ENCODE data around the gene PRH2.

The PRH2 gene

DNA sequence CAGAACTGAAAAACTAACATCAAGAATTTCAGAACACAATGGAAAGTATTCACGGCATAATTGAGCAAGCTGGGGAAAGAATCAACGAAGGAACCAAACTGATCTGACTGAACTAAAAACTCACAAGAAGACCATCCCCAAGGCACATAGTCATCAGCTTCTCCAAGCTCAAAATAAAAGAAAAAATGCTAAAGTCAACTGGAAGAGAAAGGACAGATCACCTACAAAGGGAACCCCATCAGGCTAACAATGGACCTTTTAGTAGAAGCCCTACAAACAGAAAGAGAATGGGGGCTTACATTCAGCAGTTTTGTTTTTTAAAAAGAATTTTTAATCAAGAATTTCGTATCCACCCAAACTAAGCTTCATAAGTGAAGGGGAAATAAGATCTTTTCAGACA lies 45.9 kb downstream of the PRH2 start:
- Histone ChIP-seq H3K4me3 (replicated peaks; ENCODE audit: low read depth, low read length) (no peak overlapping the region), H3K36me3 (ENCODE audit: control insufficient read depth, insufficient read depth, low read length) (no peaks in the 10 kb centered on the region; the same call in 1 of the 2 replicates), H3K27me3 (replicated peaks; ENCODE audit: control insufficient read depth, insufficient read depth, low read length) (no peaks in the 10 kb centered on the region)
- TF ChIP-seq, protein P1, sequence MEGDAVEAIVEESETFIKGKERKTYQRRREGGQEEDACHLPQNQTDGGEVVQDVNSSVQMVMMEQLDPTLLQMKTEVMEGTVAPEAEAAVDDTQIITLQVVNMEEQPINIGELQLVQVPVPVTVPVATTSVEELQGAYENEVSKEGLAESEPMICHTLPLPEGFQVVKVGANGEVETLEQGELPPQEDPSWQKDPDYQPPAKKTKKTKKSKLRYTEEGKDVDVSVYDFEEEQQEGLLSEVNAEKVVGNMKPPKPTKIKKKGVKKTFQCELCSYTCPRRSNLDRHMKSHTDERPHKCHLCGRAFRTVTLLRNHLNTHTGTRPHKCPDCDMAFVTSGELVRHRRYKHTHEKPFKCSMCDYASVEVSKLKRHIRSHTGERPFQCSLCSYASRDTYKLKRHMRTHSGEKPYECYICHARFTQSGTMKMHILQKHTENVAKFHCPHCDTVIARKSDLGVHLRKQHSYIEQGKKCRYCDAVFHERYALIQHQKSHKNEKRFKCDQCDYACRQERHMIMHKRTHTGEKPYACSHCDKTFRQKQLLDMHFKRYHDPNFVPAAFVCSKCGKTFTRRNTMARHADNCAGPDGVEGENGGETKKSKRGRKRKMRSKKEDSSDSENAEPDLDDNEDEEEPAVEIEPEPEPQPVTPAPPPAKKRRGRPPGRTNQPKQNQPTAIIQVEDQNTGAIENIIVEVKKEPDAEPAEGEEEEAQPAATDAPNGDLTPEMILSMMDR (IDR thresholded peaks at IDR 0.05; ENCODE audit: insufficient read depth, low read length, poor library complexity, severe bottlenecking) = no peak
- no peak for DNase-seq (ENCODE audit: extremely low read depth, insufficient read length)

DNA sequence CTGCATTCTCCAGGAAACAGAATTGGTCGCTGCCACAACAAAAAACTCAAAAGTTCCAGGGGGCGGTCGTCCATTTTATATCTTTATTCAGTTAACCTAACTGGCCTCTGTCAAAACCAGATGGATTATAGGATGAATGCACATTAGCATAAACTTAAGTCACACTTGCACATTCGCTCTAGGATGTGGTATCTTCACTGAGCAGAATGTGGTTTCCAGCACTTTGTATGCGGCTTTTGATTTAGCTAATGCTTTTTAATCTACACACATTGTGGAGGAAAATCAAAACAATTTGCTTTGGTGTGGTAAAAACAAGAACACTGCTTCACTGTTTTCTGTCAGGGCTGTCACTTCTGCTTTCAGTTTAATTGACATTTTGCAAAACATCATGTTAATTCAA lies 53.2 kb downstream of the PRH2 start:
- Histone ChIP-seq H3K27me3 (replicated peaks; ENCODE audit: control insufficient read depth, insufficient read depth, low read length) (no peaks in the 10 kb centered on the region), H3K36me3 (ENCODE audit: control insufficient read depth, insufficient read depth, low read length) (no peaks in the 10 kb centered on the region), H3K4me3 (replicated peaks; ENCODE audit: low read depth, low read length) (no peak overlapping the region)
- peak; percentile 15 for DNase-seq (ENCODE audit: extremely low read depth, insufficient read length)
- TF ChIP-seq, protein P1 (IDR thresholded peaks at IDR 0.05; ENCODE audit: insufficient read depth, low read length, poor library complexity, severe bottlenecking) = no peak
